Measurements from ENCODE around the gene RPE.

DNA sequence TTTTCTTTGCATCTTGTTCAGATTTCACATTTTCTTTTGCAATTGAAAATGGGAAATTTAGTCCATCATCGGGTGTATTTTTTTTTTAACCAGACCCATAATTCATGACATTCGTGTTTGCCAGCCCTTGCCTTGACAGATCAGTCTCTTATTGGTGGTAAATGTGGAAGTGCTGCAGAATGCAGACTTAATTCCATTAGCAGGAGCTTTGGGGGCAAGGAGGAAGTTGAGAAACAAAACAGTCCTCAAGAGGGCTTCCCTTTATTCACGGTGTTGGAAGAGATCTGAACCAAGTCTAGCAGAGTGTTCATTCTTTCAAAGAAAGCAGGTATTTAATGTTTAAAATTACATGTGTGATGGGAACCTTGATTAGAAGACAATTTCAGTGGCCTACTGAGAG is 16.6 kb upstream of the RPE start:
- no peak for TF ChIP-seq EZH2 (IDR thresholded peaks at IDR 0.05; ENCODE audit: borderline replicate concordance, low read length)
- TF ChIP-seq, protein P1, sequence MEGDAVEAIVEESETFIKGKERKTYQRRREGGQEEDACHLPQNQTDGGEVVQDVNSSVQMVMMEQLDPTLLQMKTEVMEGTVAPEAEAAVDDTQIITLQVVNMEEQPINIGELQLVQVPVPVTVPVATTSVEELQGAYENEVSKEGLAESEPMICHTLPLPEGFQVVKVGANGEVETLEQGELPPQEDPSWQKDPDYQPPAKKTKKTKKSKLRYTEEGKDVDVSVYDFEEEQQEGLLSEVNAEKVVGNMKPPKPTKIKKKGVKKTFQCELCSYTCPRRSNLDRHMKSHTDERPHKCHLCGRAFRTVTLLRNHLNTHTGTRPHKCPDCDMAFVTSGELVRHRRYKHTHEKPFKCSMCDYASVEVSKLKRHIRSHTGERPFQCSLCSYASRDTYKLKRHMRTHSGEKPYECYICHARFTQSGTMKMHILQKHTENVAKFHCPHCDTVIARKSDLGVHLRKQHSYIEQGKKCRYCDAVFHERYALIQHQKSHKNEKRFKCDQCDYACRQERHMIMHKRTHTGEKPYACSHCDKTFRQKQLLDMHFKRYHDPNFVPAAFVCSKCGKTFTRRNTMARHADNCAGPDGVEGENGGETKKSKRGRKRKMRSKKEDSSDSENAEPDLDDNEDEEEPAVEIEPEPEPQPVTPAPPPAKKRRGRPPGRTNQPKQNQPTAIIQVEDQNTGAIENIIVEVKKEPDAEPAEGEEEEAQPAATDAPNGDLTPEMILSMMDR (IDR thresholded peaks at IDR 0.05; ENCODE audit: low read length), result no peak

Measured in OCI-LY1 (cell line).